HepG2 (cell line): Measurements from ENCODE around the gene ERBB4.

ENCODE experiments used
- CCAR2 ChIP-seq: fragments of 200-400 bp; formaldehyde crosslinking; optimal IDR thresholded peaks from 2 replicates; pipeline ENCODE3; 2018; ENCODE audit warnings: low read depth, mild to moderate bottlenecking, low read length, moderate library complexity
- CTCF ChIP-seq: sonication (generic); formaldehyde crosslinking; IDR thresholded peaks from 2 replicates; pipeline ENCODE4 v1.5.0; 2020; ENCODE audit warnings: mild to moderate bottlenecking, missing genetic modification reagents, moderate library complexity
- EZH2 ChIP-seq: conservative IDR thresholded peaks from 2 replicates; pipeline ENCODE4 v1.6.1; 2012; ENCODE audit warnings: mild to moderate bottlenecking, low read depth, low read length, moderate library complexity
- MAX ChIP-seq: IDR thresholded peaks from 2 replicates; pipeline ENCODE4 v1.6.1; 2012; ENCODE audit warnings: inconsistent platforms
- MAZ ChIP-seq, 2 experiments: sonication (generic) in 1 of 2; formaldehyde crosslinking in 1 of 2; IDR thresholded peaks; 2 replicates each; pipeline versions ENCODE4 v1.5.0 to v1.6.1; 2012 to 2020; ENCODE audit warnings: low read depth in 2 of 2, mild to moderate bottlenecking in 2 of 2, borderline replicate concordance in 1 of 2, improper control_type of control experiment in 1 of 2, low read length in 1 of 2, missing genetic modification reagents in 1 of 2, moderate library complexity in 1 of 2
- PHB2 ChIP-seq: fragments of 450-650 bp; IDR thresholded peaks from 2 replicates; pipeline ENCODE4 v1.6.1; 2018; ENCODE audit not compliant: partially characterized antibody
- RAD21 ChIP-seq: fragments of 450-650 bp; formaldehyde crosslinking; IDR thresholded peaks from 2 replicates; pipeline ENCODE4 v1.5.0; 2020; ENCODE audit warnings: mild to moderate bottlenecking
- ZBTB4 ChIP-seq: sonication (generic); formaldehyde crosslinking; IDR thresholded peaks from 2 replicates; pipeline ENCODE4 v1.4.0; 2020; ENCODE audit warnings: missing genetic modification reagents, mild to moderate bottlenecking, borderline replicate concordance
- ZNF274 ChIP-seq: sonication (generic); formaldehyde crosslinking; IDR thresholded peaks from 2 replicates; pipeline ENCODE4 v1.5.1; 2020; ENCODE audit warnings: mild to moderate bottlenecking, missing genetic modification reagents
- ZNF513 ChIP-seq: sonication (generic); formaldehyde crosslinking; conservative IDR thresholded peaks from 2 replicates; pipeline ENCODE4 v1.5.0; 2020; ENCODE audit warnings: missing genetic modification reagents
- ZNF550 ChIP-seq: sonication (generic); formaldehyde crosslinking; IDR thresholded peaks from 2 replicates; pipeline ENCODE4 v1.4.0; 2020; ENCODE audit warnings: mild to moderate bottlenecking, missing genetic modification reagents, borderline replicate concordance
- ZNF891 ChIP-seq: sonication (generic); formaldehyde crosslinking; IDR thresholded peaks from 2 replicates; pipeline ENCODE4 v1.5.0; 2020; ENCODE audit warnings: mild to moderate bottlenecking, missing genetic modification reagents

- TF ChIP-seq ZNF513 (CRISPR knock-in tag) (no peak), EZH2 (no peak), PHB2 (no peak), ZNF550 (CRISPR knock-in tag) (no peak), CCAR2 (no peak), MAZ (IDR thresholded peaks at IDR 0.05; ENCODE audit: borderline replicate concordance, low read depth, low read length) (no peak), MAZ (CRISPR knock-in tag; IDR thresholded peaks at IDR 0.05; ENCODE audit: low read depth) (no peak), CTCF (CRISPR knock-in tag) (no peak), RAD21 (CRISPR knock-in tag) (no peak), ZNF891 (CRISPR knock-in tag) (no peak), ZBTB4 (CRISPR knock-in tag) (no peak), ZNF274 (CRISPR knock-in tag) (no peak), MAX (no peak)
Observed at GRCh38 chr2:212288308-212288707, 250.3 kb downstream of the ERBB4 start.
